Esophagus squamous epithelium (tissue), 4 donors: Measurements from ENCODE around the gene PEX26.

Experiments used
- POLR2A ChIP-seq, 4 donors: fragments of 450-650 bp; IDR thresholded peaks; one replicate each; pipeline ENCODE4 v1.6.1; 2017; ENCODE audit warnings: antibody characterized with exemption in 4 of 4, mild to moderate bottlenecking in 4 of 4, moderate library complexity in 3 of 4
- TF ChIP-seq, protein P1 (sequence below), 6 experiments: fragments of 450-650 bp in 4 of 6; fragments of 200-600 bp in 2 of 6; sonication (generic) in 2 of 6; IDR thresholded peaks; one replicate each; pipeline ENCODE4 v1.5.1; 2016 to 2019; ENCODE audit warnings: antibody characterized with exemption in 6 of 6, mild to moderate bottlenecking in 4 of 6, moderate library complexity in 4 of 6

- TF ChIP-seq, protein P1, sequence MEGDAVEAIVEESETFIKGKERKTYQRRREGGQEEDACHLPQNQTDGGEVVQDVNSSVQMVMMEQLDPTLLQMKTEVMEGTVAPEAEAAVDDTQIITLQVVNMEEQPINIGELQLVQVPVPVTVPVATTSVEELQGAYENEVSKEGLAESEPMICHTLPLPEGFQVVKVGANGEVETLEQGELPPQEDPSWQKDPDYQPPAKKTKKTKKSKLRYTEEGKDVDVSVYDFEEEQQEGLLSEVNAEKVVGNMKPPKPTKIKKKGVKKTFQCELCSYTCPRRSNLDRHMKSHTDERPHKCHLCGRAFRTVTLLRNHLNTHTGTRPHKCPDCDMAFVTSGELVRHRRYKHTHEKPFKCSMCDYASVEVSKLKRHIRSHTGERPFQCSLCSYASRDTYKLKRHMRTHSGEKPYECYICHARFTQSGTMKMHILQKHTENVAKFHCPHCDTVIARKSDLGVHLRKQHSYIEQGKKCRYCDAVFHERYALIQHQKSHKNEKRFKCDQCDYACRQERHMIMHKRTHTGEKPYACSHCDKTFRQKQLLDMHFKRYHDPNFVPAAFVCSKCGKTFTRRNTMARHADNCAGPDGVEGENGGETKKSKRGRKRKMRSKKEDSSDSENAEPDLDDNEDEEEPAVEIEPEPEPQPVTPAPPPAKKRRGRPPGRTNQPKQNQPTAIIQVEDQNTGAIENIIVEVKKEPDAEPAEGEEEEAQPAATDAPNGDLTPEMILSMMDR (IDR thresholded peaks at IDR 0.05), result no peak
- no peak for TF ChIP-seq POLR2A (IDR thresholded peaks at IDR 0.05)
Observed at GRCh38 chr22:18133452-18133851, 55.7 kb downstream of the PEX26 start.
